ENCODE results near the gene INTS3.
"Not testable (repeated sequence)": the region's sequence is repeated elsewhere in the genome, so short reads cannot be mapped to it uniquely, and the experiment has no call there.

INTS3 gene

DNA sequence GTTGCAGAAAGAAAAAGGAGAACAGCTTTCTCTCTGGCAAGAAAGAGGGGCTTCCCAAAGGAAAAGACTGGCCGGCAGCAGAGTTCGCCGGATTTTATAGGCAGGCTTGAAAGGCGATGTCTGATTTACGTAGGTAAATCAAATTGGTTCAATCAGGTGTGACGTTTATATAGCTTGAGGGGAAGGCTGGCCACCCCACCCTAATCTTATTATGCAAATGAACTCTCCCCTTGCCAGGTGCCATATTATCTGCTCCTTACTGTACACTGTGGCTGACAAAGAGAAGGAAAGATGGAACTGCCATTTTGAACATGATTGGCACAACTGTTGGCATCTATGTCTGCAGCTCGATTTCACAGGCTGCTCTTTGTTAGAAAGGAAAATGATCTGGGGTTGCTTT lies 16.8 kb upstream of the INTS3 start:
- TF ChIP-seq, protein P1, sequence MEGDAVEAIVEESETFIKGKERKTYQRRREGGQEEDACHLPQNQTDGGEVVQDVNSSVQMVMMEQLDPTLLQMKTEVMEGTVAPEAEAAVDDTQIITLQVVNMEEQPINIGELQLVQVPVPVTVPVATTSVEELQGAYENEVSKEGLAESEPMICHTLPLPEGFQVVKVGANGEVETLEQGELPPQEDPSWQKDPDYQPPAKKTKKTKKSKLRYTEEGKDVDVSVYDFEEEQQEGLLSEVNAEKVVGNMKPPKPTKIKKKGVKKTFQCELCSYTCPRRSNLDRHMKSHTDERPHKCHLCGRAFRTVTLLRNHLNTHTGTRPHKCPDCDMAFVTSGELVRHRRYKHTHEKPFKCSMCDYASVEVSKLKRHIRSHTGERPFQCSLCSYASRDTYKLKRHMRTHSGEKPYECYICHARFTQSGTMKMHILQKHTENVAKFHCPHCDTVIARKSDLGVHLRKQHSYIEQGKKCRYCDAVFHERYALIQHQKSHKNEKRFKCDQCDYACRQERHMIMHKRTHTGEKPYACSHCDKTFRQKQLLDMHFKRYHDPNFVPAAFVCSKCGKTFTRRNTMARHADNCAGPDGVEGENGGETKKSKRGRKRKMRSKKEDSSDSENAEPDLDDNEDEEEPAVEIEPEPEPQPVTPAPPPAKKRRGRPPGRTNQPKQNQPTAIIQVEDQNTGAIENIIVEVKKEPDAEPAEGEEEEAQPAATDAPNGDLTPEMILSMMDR (conservative IDR thresholded peaks at IDR 0.05; ENCODE audit: low read depth): no peak
- DNase-seq (ENCODE audit: low spot score): no peak
- CTCF ChIA-PET: no interaction called here
- POLR2A ChIA-PET (ENCODE audit: low non-redundant PET): no interaction called here
- H3K27ac ChIP-seq: no peak overlapping the region

- CTCF ChIA-PET: interaction anchor here (0.6 kb wide), 1 partner anchor 73 kb away, joined by 3 read pairs; no protein-coding TSS in a partner anchor
- POLR2A ChIA-PET (ENCODE audit: low non-redundant PET); H3K27ac ChIP-seq; DNase-seq (ENCODE audit: low spot score): not testable (repeated sequence)
Observed at GRCh38 chr1:153716211-153716610, 11.6 kb upstream of the INTS3 start.

DNA sequence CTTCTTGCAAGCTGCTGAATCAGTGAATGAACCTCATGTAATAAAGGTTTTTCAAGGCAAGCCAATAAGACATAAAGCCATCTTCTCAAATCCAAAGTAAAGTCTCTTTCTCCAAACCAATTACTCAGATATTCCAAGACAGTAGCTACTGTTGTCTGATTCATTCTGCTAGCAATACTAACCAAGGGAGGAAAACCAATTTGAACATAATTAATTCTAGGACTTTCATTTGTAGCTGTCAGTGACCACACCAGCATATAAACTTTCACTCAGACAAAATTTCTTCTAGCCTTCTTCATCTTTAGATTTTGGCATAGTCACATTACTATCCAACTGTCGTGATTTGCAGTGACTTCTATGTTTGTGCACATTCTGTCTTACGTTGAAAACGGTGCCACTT lies 10.5 kb upstream of the INTS3 start:
- TF ChIP-seq, protein P1 (conservative IDR thresholded peaks at IDR 0.05; ENCODE audit: low read depth): no peak
- POLR2A ChIA-PET (ENCODE audit: low non-redundant PET): interaction anchor here (0.5 kb wide), 1 partner anchor 10 kb away, joined by 3 read pairs; the partner anchor contains the start of gene INTS3
- DNase-seq (ENCODE audit: low spot score): no peak
- CTCF ChIA-PET: interaction anchor here (0.5 to 0.6 kb wide), 2 partner anchors 537 to 872 kb away, joined by 3 read pairs; no protein-coding TSS in a partner anchor
- H3K27ac ChIP-seq: no peak overlapping the region

DNA sequence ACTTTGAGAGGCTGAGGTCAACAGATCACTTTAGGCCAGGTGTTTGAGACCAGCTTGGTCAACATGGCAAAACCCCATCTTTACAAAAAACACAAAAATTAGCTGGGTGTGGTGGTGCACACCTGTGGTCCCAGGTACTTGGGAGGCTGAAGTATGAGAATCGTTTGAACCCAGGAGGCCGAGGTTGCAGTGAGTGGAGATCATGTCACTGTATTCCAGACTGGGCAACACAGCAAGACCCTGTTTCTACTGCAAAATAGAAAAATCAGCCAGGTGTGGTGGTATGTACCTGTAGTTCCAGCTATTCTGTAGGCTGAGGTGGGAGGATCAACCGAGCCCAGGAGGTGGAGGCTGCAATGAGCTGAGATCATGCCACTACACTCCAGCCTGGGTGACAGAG lies 4.2 kb upstream of the INTS3 start:
- DNase-seq (ENCODE audit: low spot score): no peak
- TF ChIP-seq, protein P1 (conservative IDR thresholded peaks at IDR 0.05; ENCODE audit: low read depth): no peak
- POLR2A ChIA-PET (ENCODE audit: low non-redundant PET): no interaction called here
- H3K27ac ChIP-seq: no peak overlapping the region
- CTCF ChIA-PET: no interaction called here

DNA sequence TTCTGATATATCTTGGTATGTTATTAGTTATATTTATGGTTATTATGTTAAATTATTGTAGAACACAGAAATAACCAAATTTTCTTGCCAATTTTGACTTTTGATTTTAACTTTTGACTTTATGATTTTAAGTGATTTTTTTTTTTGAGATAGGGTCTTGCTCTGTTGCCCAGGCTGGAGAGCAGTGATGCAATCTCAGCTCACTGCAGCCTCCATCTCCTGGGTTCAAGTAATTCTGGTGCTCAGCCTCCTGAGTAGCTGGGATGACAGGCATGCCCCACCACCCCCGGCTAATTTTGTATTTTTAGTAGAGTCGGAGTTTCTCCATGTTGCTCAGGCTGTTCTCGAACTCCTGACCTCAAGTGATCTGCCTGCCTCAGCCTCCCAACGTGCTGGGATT lies 3.2 kb upstream of the INTS3 start:
- CTCF ChIA-PET; POLR2A ChIA-PET (ENCODE audit: low non-redundant PET); H3K27ac ChIP-seq; DNase-seq (ENCODE audit: low spot score): not testable (repeated sequence)

DNA sequence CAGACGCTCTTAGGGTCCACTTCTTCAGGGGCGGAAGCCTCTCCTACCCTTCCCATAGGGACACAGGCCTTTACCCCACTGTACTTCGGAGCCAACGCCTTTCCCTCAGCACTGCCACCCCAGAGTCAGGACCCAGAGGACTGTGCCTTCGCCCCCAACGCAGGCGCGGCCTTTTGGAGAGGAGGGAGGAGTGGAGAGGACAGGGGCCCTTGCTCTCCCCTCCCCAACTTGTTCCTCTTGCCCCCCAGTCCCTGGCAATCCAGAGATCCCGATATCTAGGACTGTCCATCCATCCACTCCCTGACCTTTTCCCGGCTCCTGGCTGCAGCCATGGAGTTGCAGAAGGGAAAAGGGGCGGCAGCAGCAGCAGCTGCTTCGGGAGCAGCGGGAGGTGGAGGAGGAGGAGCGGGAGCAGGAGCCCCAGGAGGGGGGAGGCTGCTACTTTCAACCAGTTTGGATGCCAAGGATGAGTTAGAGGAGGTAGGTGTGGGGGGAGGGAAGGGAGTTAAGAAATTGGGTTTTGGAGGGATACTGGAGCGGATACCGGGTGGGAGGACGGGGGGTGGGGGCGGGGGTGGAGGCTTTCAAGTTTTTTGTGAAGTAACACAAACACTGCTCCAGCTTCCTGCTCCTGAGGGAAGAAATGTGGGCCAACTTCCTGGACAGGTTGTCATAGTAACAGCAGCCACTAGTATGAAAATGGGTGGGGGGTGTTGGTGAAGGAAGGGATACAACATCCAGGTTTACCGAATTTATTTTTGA lies 636 bp downstream of the INTS3 start:
- TF ChIP-seq, protein P1 (conservative IDR thresholded peaks at IDR 0.05; ENCODE audit: low read depth): no peak
- POLR2A ChIA-PET (ENCODE audit: low non-redundant PET): interaction anchor here (0.6 to 0.8 kb wide), 4 partner anchors 11 to 195 kb away, joined by 3 to 5 read pairs (median 3); no protein-coding TSS in a partner anchor
- CTCF ChIA-PET: no interaction called here
- H3K27ac ChIP-seq: peak overlapping the region; percentile 87
- DNase-seq (ENCODE audit: low spot score): peak; percentile 20

DNA sequence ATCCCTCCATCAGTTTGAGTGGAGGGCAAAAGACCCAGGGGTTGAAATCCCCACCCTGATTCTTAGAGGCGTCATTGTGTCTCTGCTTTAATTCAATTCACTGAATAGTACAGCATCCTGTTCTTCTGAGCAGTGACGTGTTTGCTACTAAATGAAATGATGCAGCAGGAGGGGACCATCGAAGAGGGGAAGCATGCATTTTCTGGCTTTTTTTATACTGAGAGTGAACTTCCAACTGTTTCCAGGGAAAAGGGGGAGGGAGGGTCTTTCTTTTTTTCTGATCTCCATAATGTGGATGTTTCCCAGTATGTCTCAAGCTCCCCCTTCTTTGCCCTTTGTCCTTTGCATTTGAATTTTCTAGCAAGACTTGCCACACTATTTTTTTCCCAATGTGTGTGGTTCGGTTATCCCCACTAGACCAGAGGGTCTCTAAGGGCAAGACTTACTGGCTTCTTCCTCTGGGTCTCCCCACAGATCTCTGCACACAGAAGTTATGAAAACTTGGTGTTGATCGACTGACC lies 2.7 kb downstream of the INTS3 start:
- POLR2A ChIA-PET (ENCODE audit: low non-redundant PET): interaction anchor here (0.7 kb wide), 1 partner anchor 97 kb away, joined by 4 read pairs; the partner anchor contains the start of gene CHTOP
- CTCF ChIA-PET: no interaction called here
- H3K27ac ChIP-seq: no peak overlapping the region
- no peak for DNase-seq (ENCODE audit: low spot score)
- TF ChIP-seq, protein P1 (conservative IDR thresholded peaks at IDR 0.05; ENCODE audit: low read depth): no peak
